BJ (cell line): ENCODE measurements around the gene CCER1. TPM values are rescaled to one million over a fixed set of nuclear protein-coding genes. Genes with fewer than 3 reads are reported as not detected.

Experiments
- CTCF ChIA-PET: fragments of 350-600 bp; formaldehyde crosslinking; extraction: SDS; loops from one replicate; lab custom pipeline; 2021; ENCODE audit warnings: antibody characterized with exemption, inconsistent platforms; lab: Yijun Ruan, JAX
- POLR2A ChIA-PET: fragments of 300-600 bp; sonication (Branson Sonifier 250); formaldehyde crosslinking; extraction: SDS; loops from one replicate; lab custom pipeline; 2021; ENCODE audit warnings: antibody characterized with exemption; lab: Charles Lee
- DNase-seq: peaks from one replicate; pipeline ENCODE4 v3.0.0-alpha.2; 2011; ENCODE audit warnings: low read depth
- H3K27me3 ChIP-seq: 2 replicates; pipeline ENCODE4 v1.6.0; 2011; ENCODE audit warnings: low read length; ENCODE audit not compliant: control insufficient read depth, insufficient read depth
- H3K36me3 ChIP-seq: 2 replicates; pipeline ENCODE4 v1.5.1; 2011; ENCODE audit warnings: low read length; ENCODE audit not compliant: control insufficient read depth, insufficient read depth
- H3K4me3 ChIP-seq: 2 replicates; pipeline ENCODE4 v1.5.1; 2011; ENCODE audit warnings: low read depth, mild to moderate bottlenecking, control low read depth, low read length
- CTCF ChIP-seq: IDR thresholded peaks from 2 replicates; pipeline ENCODE4 v1.5.1; 2011; ENCODE audit warnings: low read depth, mild to moderate bottlenecking, control low read depth, inconsistent platforms, low read length, moderate library complexity; ENCODE audit not compliant: insufficient read depth
- polyA plus RNA-seq: library from polyadenylated mRNA; depleted of rRNA; stranded (reverse); fragments of >200 nt; gene quantifications from 2 replicates; pipeline ENCODE4 v1.2.3, GENCODE V29; 2011; rRNA removed

Gene CCER1
- polyA plus RNA-seq, 1 experiment = not detected

- H3K36me3 ChIP-seq = no peaks in the 10 kb centered on the region
- ChIA-PET POLR2A (no interaction called here), CTCF (interaction anchor here (0.6 to 1.5 kb wide), 13 partner anchors 8 to 1368 kb away, joined by 3 to 9 read pairs (median 4); no protein-coding TSS in a partner anchor)
- no peaks in the 10 kb centered on the region for H3K27me3 ChIP-seq
- no peak for DNase-seq
- H3K4me3 ChIP-seq = no peak overlapping the region
- TF ChIP-seq CTCF = peak; percentile 85
Measured at GRCh38 chr12:90909069-90909770, 45.8 kb downstream of the CCER1 start.

- CTCF ChIA-PET = interaction anchor here (1.5 kb wide), 1 partner anchor 10 kb away, joined by 4 read pairs; no protein-coding TSS in a partner anchor
- POLR2A ChIA-PET = no interaction called here
- no peak for TF ChIP-seq CTCF
- H3K4me3 ChIP-seq = no peak overlapping the region
- H3K36me3 ChIP-seq = no peaks in the 10 kb centered on the region
- no peaks in the 10 kb centered on the region for H3K27me3 ChIP-seq
- no peak for DNase-seq
Measured at GRCh38 chr12:90908465-90908864, 46.5 kb downstream of the CCER1 start.

- Histone ChIP-seq H3K36me3 (no peaks in the 10 kb centered on the region), H3K4me3 (no peak overlapping the region), H3K27me3 (no peaks in the 10 kb centered on the region)
- CTCF ChIA-PET = interaction anchor here (0.9 to 1.0 kb wide), 2 partner anchors 12 to 1361 kb away, joined by 3 to 4 read pairs; no protein-coding TSS in a partner anchor
- POLR2A ChIA-PET = no interaction called here
- no peak for TF ChIP-seq CTCF
- no peak for DNase-seq
Measured at GRCh38 chr12:90905691-90906370, 49.1 kb downstream of the CCER1 start.

- no peak for DNase-seq
- ChIA-PET POLR2A (no interaction called here), CTCF (no interaction called here)
- TF ChIP-seq CTCF = no peak
- no peaks in the 10 kb centered on the region for H3K36me3 ChIP-seq
- no peak overlapping the region for H3K4me3 ChIP-seq
- no peaks in the 10 kb centered on the region for H3K27me3 ChIP-seq
Measured at GRCh38 chr12:90902596-90902995, 52.4 kb downstream of the CCER1 start.

Other genes with a start within 250 kb of the CCER1 start
- gene EPYC, start 49.8 kb upstream of the CCER1 start, polyA plus RNA-seq = 0.17 TPM in 1 of 2 replicates, not detected in the other
- not detected in 2 replicates for gene KERA, start 102.8 kb upstream of the CCER1 start, polyA plus RNA-seq
- gene LUM, start 156.3 kb upstream of the CCER1 start, polyA plus RNA-seq = 677 and 1,147 TPM in 2 replicates
- 823 and 944 TPM in 2 replicates for gene DCN, start 227.6 kb upstream of the CCER1 start, polyA plus RNA-seq